Measurements from ENCODE around the gene WNT4.

The WNT4 gene
- total RNA-seq, result 0 reads per million in 3 donors

DNA sequence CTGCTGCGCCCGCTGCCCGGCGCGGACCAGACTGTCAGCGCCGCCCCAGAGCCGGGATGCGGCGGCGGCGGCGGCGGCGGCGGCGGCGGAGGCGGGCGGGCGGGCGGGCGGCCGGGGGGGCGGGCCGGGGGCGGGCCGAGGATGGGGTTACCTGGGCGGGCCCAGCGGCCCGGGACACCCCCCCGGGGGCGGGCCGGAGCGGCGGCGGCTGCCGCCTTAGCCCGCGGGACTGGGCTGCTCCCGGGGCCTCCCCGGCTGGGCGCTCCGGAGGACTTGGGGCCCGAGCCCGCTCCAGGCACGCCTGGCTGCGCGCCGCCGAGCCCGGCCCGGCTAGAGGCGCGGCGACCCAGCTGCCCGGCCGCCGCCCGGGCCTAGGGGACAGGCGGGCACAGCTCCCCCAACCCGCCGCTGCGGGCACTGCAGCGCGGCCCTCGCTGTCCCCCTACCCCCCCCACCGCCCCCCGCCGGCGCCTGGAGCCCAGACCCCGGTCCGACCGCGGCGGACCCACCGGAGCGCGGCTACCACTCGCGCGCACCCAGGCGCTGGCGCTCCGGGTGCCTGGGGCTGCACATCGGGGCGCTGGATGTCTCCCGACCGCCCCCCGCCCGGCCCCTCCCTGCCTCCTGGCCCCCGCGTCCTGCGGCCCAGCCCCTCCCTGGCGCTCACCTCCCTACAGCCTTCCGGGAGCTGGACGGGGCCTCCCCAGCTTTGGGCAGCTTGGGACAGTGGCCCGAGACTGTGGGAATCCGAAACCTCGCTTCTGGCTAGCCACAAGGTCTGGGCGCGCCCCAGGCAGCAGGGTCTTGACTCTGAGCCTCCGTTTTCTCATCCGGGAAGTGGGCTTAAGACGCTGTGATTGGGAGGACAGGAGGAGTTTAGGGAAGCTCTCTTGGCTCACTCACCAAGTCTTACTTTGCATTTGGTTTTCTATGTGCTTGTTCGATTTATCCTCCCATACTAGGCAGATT is at the start of gene WNT4:
Gene WNT4, minus strand, starts transcription at position 33 of the 969 bp plus-strand sequence. CDS start 175 bp downstream, outside the sequence.
- Histone ChIP-seq H3K4me3 (ENCODE audit: insufficient read depth, low read depth, low read length, poor library complexity, severe bottlenecking) (peak within 1 kb of the TSS; percentile 46), H3K4me1 (ENCODE audit: control insufficient read depth, insufficient read depth, low read length, poor library complexity, severe bottlenecking) (peaks cover 7% of the 10 kb centered on the region), H3K27me3 (replicated peaks; ENCODE audit: control insufficient read depth, insufficient read depth, low read length, poor library complexity, severe bottlenecking) (peaks cover 25% of the 10 kb centered on the region), H3K9me3 (ENCODE audit: control insufficient read depth, low read length) (no peaks in the 10 kb centered on the region), H3K27ac (ENCODE audit: insufficient read depth, low read length, poor library complexity, severe bottlenecking) (no peak within 1 kb of the TSS), H3K36me3 (ENCODE audit: control insufficient read depth, insufficient read depth, low read length) (no peaks in the 10 kb centered on the region)
- DNase-seq, result peak in 1 of 3 donors; percentile 5

GRCh38 chr1:22190731-22191130 is 47.8 kb upstream of the WNT4 start:
- Histone ChIP-seq H3K4me1 (ENCODE audit: control insufficient read depth, insufficient read depth, low read length, poor library complexity, severe bottlenecking) (no peaks in the 10 kb centered on the region), H3K9me3 (ENCODE audit: control insufficient read depth, low read length) (no peaks in the 10 kb centered on the region), H3K27ac (ENCODE audit: insufficient read depth, low read length, poor library complexity, severe bottlenecking) (no peak overlapping the region), H3K4me3 (ENCODE audit: insufficient read depth, low read depth, low read length, poor library complexity, severe bottlenecking) (no peak overlapping the region), H3K27me3 (replicated peaks; ENCODE audit: control insufficient read depth, insufficient read depth, low read length, poor library complexity, severe bottlenecking) (no peaks in the 10 kb centered on the region), H3K36me3 (ENCODE audit: control insufficient read depth, insufficient read depth, low read length) (no peaks in the 10 kb centered on the region)
- no peak for DNase-seq

GRCh38 chr1:22190251-22190650 is 47.4 kb upstream of the WNT4 start:
- DNase-seq, result no peak
- no peak overlapping the region for H3K4me3 ChIP-seq (ENCODE audit: insufficient read depth, low read depth, low read length, poor library complexity, severe bottlenecking)
- H3K27ac ChIP-seq (ENCODE audit: insufficient read depth, low read length, poor library complexity, severe bottlenecking), result no peak overlapping the region
- H3K4me1 ChIP-seq (ENCODE audit: control insufficient read depth, insufficient read depth, low read length, poor library complexity, severe bottlenecking), result no peaks in the 10 kb centered on the region
- H3K27me3 ChIP-seq (replicated peaks; ENCODE audit: control insufficient read depth, insufficient read depth, low read length, poor library complexity, severe bottlenecking), result no peaks in the 10 kb centered on the region
- no peaks in the 10 kb centered on the region for H3K9me3 ChIP-seq (ENCODE audit: control insufficient read depth, low read length)
- H3K36me3 ChIP-seq (ENCODE audit: control insufficient read depth, insufficient read depth, low read length), result no peaks in the 10 kb centered on the region

GRCh38 chr1:22189619-22190018 is 46.7 kb upstream of the WNT4 start:
- Histone ChIP-seq H3K9me3 (ENCODE audit: control insufficient read depth, low read length) (no peaks in the 10 kb centered on the region), H3K4me1 (ENCODE audit: control insufficient read depth, insufficient read depth, low read length, poor library complexity, severe bottlenecking) (no peaks in the 10 kb centered on the region), H3K4me3 (ENCODE audit: insufficient read depth, low read depth, low read length, poor library complexity, severe bottlenecking) (no peak overlapping the region), H3K36me3 (ENCODE audit: control insufficient read depth, insufficient read depth, low read length) (no peaks in the 10 kb centered on the region), H3K27ac (ENCODE audit: insufficient read depth, low read length, poor library complexity, severe bottlenecking) (no peak overlapping the region), H3K27me3 (replicated peaks; ENCODE audit: control insufficient read depth, insufficient read depth, low read length, poor library complexity, severe bottlenecking) (no peaks in the 10 kb centered on the region)
- no peak for DNase-seq

GRCh38 chr1:22188914-22189313 is 46.0 kb upstream of the WNT4 start:
- no peaks in the 10 kb centered on the region for H3K9me3 ChIP-seq (ENCODE audit: control insufficient read depth, low read length)
- no peaks in the 10 kb centered on the region for H3K4me1 ChIP-seq (ENCODE audit: control insufficient read depth, insufficient read depth, low read length, poor library complexity, severe bottlenecking)
- no peak overlapping the region for H3K27ac ChIP-seq (ENCODE audit: insufficient read depth, low read length, poor library complexity, severe bottlenecking)
- H3K27me3 ChIP-seq (replicated peaks; ENCODE audit: control insufficient read depth, insufficient read depth, low read length, poor library complexity, severe bottlenecking), result no peaks in the 10 kb centered on the region
- H3K36me3 ChIP-seq (ENCODE audit: control insufficient read depth, insufficient read depth, low read length), result no peaks in the 10 kb centered on the region
- DNase-seq, result no peak
- no peak overlapping the region for H3K4me3 ChIP-seq (ENCODE audit: insufficient read depth, low read depth, low read length, poor library complexity, severe bottlenecking)

DNA sequence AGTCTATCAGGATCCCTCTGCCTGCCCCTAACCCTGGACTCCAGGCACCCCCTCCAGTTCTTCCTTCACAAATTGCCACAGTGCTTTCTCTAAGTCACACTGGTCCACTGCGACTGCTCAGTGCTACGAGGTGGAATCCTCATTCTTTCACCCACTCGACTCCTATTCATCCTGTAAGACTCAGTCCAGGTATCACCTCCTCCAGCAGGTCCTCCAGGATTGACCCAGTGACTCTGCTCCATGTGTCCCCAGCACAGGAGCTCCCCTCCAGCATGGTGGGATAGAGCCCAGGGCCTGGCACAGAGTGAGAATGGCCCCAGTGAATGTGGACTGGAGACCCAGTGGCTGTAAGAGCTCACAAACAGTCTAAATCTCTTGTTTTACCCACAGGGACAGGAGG is 45.5 kb upstream of the WNT4 start:
- no peak overlapping the region for H3K27ac ChIP-seq (ENCODE audit: insufficient read depth, low read length, poor library complexity, severe bottlenecking)
- no peaks in the 10 kb centered on the region for H3K27me3 ChIP-seq (replicated peaks; ENCODE audit: control insufficient read depth, insufficient read depth, low read length, poor library complexity, severe bottlenecking)
- H3K36me3 ChIP-seq (ENCODE audit: control insufficient read depth, insufficient read depth, low read length), result no peaks in the 10 kb centered on the region
- no peaks in the 10 kb centered on the region for H3K4me1 ChIP-seq (ENCODE audit: control insufficient read depth, insufficient read depth, low read length, poor library complexity, severe bottlenecking)
- no peak overlapping the region for H3K4me3 ChIP-seq (ENCODE audit: insufficient read depth, low read depth, low read length, poor library complexity, severe bottlenecking)
- H3K9me3 ChIP-seq (ENCODE audit: control insufficient read depth, low read length), result no peaks in the 10 kb centered on the region
- DNase-seq, result no peak

GRCh38 chr1:22186311-22186710 is 43.4 kb upstream of the WNT4 start:
- Histone ChIP-seq H3K9me3 (ENCODE audit: control insufficient read depth, low read length) (no peaks in the 10 kb centered on the region), H3K4me3 (ENCODE audit: insufficient read depth, low read depth, low read length, poor library complexity, severe bottlenecking) (no peak overlapping the region), H3K4me1 (ENCODE audit: control insufficient read depth, insufficient read depth, low read length, poor library complexity, severe bottlenecking) (no peaks in the 10 kb centered on the region), H3K36me3 (ENCODE audit: control insufficient read depth, insufficient read depth, low read length) (no peaks in the 10 kb centered on the region), H3K27me3 (replicated peaks; ENCODE audit: control insufficient read depth, insufficient read depth, low read length, poor library complexity, severe bottlenecking) (no peaks in the 10 kb centered on the region), H3K27ac (ENCODE audit: insufficient read depth, low read length, poor library complexity, severe bottlenecking) (no peak overlapping the region)
- no peak for DNase-seq

- H3K9me3 ChIP-seq (ENCODE audit: control insufficient read depth, low read length), result no peaks in the 10 kb centered on the region
- DNase-seq, result no peak
Measured at GRCh38 chr1:22184892-22185612, 42.2 kb upstream of the WNT4 start.

DNA sequence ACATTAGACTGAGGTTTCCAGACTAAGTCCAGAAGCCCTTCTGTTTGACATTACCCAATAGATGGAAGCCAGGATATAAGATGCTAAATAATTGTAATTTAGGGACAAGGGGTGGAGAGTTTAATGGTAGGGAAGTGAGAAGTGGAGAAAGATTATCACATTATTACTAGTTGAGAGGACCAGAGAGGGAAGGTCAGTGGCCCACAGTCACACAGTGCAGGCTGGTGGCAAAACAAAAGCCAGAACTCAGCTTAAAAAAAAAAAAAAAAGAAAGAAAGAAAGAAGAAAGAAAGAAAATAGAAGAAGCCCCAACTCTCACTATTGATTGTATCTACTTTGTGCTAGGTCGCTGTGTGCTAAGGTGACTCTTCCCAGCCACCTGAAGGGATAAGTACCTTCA is 41.6 kb upstream of the WNT4 start:
- no peaks in the 10 kb centered on the region for H3K36me3 ChIP-seq (ENCODE audit: control insufficient read depth, insufficient read depth, low read length)

More at GRCh38 chr1:22184892-22185612, 42.2 kb upstream of the WNT4 start:
- H3K36me3 ChIP-seq (ENCODE audit: control insufficient read depth, insufficient read depth, low read length), result no peaks in the 10 kb centered on the region
- no peak overlapping the region for H3K4me3 ChIP-seq (ENCODE audit: insufficient read depth, low read depth, low read length, poor library complexity, severe bottlenecking)
- no peaks in the 10 kb centered on the region for H3K4me1 ChIP-seq (ENCODE audit: control insufficient read depth, insufficient read depth, low read length, poor library complexity, severe bottlenecking)
- no peaks in the 10 kb centered on the region for H3K27me3 ChIP-seq (replicated peaks; ENCODE audit: control insufficient read depth, insufficient read depth, low read length, poor library complexity, severe bottlenecking)
- H3K27ac ChIP-seq (ENCODE audit: insufficient read depth, low read length, poor library complexity, severe bottlenecking), result no peak overlapping the region

GRCh38 chr1:22182715-22183114 is 39.8 kb upstream of the WNT4 start:
- Histone ChIP-seq H3K4me1 (ENCODE audit: control insufficient read depth, insufficient read depth, low read length, poor library complexity, severe bottlenecking) (no peaks in the 10 kb centered on the region), H3K27me3 (replicated peaks; ENCODE audit: control insufficient read depth, insufficient read depth, low read length, poor library complexity, severe bottlenecking) (no peaks in the 10 kb centered on the region), H3K36me3 (ENCODE audit: control insufficient read depth, insufficient read depth, low read length) (no peaks in the 10 kb centered on the region), H3K4me3 (ENCODE audit: insufficient read depth, low read depth, low read length, poor library complexity, severe bottlenecking) (no peak overlapping the region), H3K27ac (ENCODE audit: insufficient read depth, low read length, poor library complexity, severe bottlenecking) (no peak overlapping the region), H3K9me3 (ENCODE audit: control insufficient read depth, low read length) (no peaks in the 10 kb centered on the region)
- no peak for DNase-seq

More for the DNA sequence above, 41.6 kb upstream of the WNT4 start:
- Histone ChIP-seq H3K4me1 (ENCODE audit: control insufficient read depth, insufficient read depth, low read length, poor library complexity, severe bottlenecking) (no peaks in the 10 kb centered on the region), H3K4me3 (ENCODE audit: insufficient read depth, low read depth, low read length, poor library complexity, severe bottlenecking) (no peak overlapping the region), H3K9me3 (ENCODE audit: control insufficient read depth, low read length) (no peaks in the 10 kb centered on the region), H3K27ac (ENCODE audit: insufficient read depth, low read length, poor library complexity, severe bottlenecking) (no peak overlapping the region), H3K27me3 (replicated peaks; ENCODE audit: control insufficient read depth, insufficient read depth, low read length, poor library complexity, severe bottlenecking) (no peaks in the 10 kb centered on the region)
- DNase-seq, result no peak
